ENCODE results near the gene HOXA9.

Gene HOXA9

GRCh38 chr7:27131390-27131819, 33.9 kb downstream of the HOXA9 start:
- TF ChIP-seq MAX (IDR thresholded peaks at IDR 0.05; ENCODE audit: low read depth, low read length) (no peak), POLR2A (IDR thresholded peaks at IDR 0.05; ENCODE audit: extremely low read depth, insufficient read length) (no peak), CTCF (IDR thresholded peaks at IDR 0.05; ENCODE audit: low read depth, low read length) (no peak), MYC (IDR thresholded peaks at IDR 0.05; ENCODE audit: low read depth, low read length) (no peak)
- DNase-seq (ENCODE audit: low read depth) = no peak
- peak overlapping the region; percentile 66 for H3K4me3 ChIP-seq (ENCODE audit: low read depth, low read length)

GRCh38 chr7:27130540-27131389, 34.6 kb downstream of the HOXA9 start, which contains the start of gene HOXA4:
Gene HOXA4, minus strand, starts transcription at chr7:27130757. Its CDS starts 24 bp downstream, at chr7:27130733.
- TF ChIP-seq MYC (IDR thresholded peaks at IDR 0.05; ENCODE audit: low read depth, low read length) (no peak; the same call in 1 of the 2 replicates), MAX (IDR thresholded peaks at IDR 0.05; ENCODE audit: low read depth, low read length) (peak; percentile 80), CTCF (IDR thresholded peaks at IDR 0.05; ENCODE audit: low read depth, low read length) (no peak), POLR2A (IDR thresholded peaks at IDR 0.05; ENCODE audit: extremely low read depth, insufficient read length) (peak; percentile 76)
- peak; percentile 95 for DNase-seq (ENCODE audit: low read depth)
- peak within 1 kb of the TSS; percentile 66 for H3K4me3 ChIP-seq (ENCODE audit: low read depth, low read length)

GRCh38 chr7:27129729-27130539, 35.4 kb downstream of the HOXA9 start:
- peak; percentile 80 for DNase-seq (ENCODE audit: low read depth)
- TF ChIP-seq POLR2A (IDR thresholded peaks at IDR 0.05; ENCODE audit: extremely low read depth, insufficient read length) = no peak
- no peak for TF ChIP-seq MYC (IDR thresholded peaks at IDR 0.05; ENCODE audit: low read depth, low read length)
- peak; percentile 8 for TF ChIP-seq CTCF (IDR thresholded peaks at IDR 0.05; ENCODE audit: low read depth, low read length)
- TF ChIP-seq MAX (IDR thresholded peaks at IDR 0.05; ENCODE audit: low read depth, low read length) = no peak
- H3K4me3 ChIP-seq (ENCODE audit: low read depth, low read length) = peak overlapping the region; percentile 49

GRCh38 chr7:27128776-27129728, 36.3 kb downstream of the HOXA9 start:
- TF ChIP-seq CTCF (IDR thresholded peaks at IDR 0.05; ENCODE audit: low read depth, low read length) (no peak), MYC (IDR thresholded peaks at IDR 0.05; ENCODE audit: low read depth, low read length) (no peak), POLR2A (IDR thresholded peaks at IDR 0.05; ENCODE audit: extremely low read depth, insufficient read length) (no peak), MAX (IDR thresholded peaks at IDR 0.05; ENCODE audit: low read depth, low read length) (no peak)

GRCh38 chr7:27128034-27128433, 37.3 kb downstream of the HOXA9 start:
- DNase-seq (ENCODE audit: low read depth) = no peak
- H3K4me3 ChIP-seq (ENCODE audit: low read depth, low read length) = no peak overlapping the region
- TF ChIP-seq POLR2A (IDR thresholded peaks at IDR 0.05; ENCODE audit: extremely low read depth, insufficient read length) (no peak), MYC (IDR thresholded peaks at IDR 0.05; ENCODE audit: low read depth, low read length) (no peak), MAX (IDR thresholded peaks at IDR 0.05; ENCODE audit: low read depth, low read length) (no peak), CTCF (IDR thresholded peaks at IDR 0.05; ENCODE audit: low read depth, low read length) (no peak)

More at GRCh38 chr7:27128776-27129728, 36.3 kb downstream of the HOXA9 start:
- DNase-seq (ENCODE audit: low read depth) = no peak
- peak overlapping the region; percentile 49 for H3K4me3 ChIP-seq (ENCODE audit: low read depth, low read length)

Measured in NB4 (cell line).